ENCODE results near the gene ALK.
A peak's percentile ranks its signal among the peaks of the same experiment; 100 is the strongest.

The ALK gene

DNA sequence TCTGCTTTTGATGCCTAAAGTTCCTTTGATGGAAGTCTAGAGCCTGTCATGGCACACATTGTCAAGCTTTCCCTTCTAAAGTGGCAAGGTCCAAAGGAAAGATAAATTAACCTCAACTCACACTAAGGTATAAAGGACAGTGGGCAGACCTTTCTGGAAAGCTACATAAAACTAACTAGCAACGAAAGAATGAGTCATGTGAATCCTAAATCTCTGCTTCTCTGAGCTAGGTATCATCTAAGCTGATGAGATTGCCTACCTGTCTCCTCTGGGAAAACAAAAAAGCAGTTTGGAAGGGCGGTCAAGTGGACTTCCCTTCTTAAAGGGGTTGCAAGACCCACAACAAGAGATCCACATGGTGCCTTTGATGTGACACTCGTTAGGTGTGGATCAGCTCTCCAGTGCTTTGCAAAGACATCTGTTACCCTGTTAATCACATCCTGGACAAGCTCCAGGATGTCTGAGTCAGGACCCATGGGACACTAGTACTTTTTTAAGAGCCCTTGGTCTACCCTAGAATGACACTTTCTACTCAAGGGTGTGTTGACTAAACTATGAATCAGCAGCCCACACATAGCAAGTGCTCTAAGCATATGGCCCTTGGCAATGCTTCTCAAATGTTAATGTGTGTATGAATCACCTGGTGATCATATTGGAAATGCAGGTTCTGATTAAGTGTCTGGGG is 173.5 kb downstream of the ALK start:
- TF ChIP-seq, protein P1, sequence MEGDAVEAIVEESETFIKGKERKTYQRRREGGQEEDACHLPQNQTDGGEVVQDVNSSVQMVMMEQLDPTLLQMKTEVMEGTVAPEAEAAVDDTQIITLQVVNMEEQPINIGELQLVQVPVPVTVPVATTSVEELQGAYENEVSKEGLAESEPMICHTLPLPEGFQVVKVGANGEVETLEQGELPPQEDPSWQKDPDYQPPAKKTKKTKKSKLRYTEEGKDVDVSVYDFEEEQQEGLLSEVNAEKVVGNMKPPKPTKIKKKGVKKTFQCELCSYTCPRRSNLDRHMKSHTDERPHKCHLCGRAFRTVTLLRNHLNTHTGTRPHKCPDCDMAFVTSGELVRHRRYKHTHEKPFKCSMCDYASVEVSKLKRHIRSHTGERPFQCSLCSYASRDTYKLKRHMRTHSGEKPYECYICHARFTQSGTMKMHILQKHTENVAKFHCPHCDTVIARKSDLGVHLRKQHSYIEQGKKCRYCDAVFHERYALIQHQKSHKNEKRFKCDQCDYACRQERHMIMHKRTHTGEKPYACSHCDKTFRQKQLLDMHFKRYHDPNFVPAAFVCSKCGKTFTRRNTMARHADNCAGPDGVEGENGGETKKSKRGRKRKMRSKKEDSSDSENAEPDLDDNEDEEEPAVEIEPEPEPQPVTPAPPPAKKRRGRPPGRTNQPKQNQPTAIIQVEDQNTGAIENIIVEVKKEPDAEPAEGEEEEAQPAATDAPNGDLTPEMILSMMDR (conservative IDR thresholded peaks at IDR 0.05; ENCODE audit: control insufficient read depth, insufficient read depth, low read depth, low read length) = no peak
- H3K4me3 ChIP-seq (ENCODE audit: control insufficient read depth, low read depth, low read length) = no peak overlapping the region
- peak; percentile 100 for DNase-seq (ENCODE audit: low read depth)

DNA sequence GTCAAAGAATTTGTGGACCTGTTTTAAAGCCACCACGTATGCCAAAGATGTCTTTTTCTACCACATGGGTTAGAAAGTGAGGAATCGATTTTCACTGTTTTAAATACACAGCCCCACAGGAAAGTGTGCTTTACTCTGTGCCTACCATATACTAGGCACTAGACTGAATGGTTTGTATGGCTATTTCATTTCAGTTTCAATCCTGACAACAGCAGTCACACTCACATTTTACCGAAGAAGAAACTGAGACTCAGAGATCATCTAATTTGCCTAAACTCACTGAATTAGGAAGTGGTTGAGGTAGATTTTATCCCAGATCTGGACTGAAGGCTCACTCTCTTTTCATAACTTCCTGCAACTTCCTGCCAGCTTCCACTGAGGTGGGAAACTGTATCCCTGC is 176.4 kb downstream of the ALK start:
- TF ChIP-seq, protein P1 (conservative IDR thresholded peaks at IDR 0.05; ENCODE audit: control insufficient read depth, insufficient read depth, low read depth, low read length) = no peak
- DNase-seq (ENCODE audit: low read depth) = no peak
- no peak overlapping the region for H3K4me3 ChIP-seq (ENCODE audit: control insufficient read depth, low read depth, low read length)

- no peak overlapping the region for H3K4me3 ChIP-seq (ENCODE audit: control insufficient read depth, low read depth, low read length)
- DNase-seq (ENCODE audit: low read depth) = no peak
- TF ChIP-seq, protein P1 (conservative IDR thresholded peaks at IDR 0.05; ENCODE audit: control insufficient read depth, insufficient read depth, low read depth, low read length) = no peak
These were observed 177.9 kb downstream of the ALK start for GRCh38 chr2:29743516-29743915.

- DNase-seq (ENCODE audit: low read depth) = no peak
- TF ChIP-seq, protein P1 (conservative IDR thresholded peaks at IDR 0.05; ENCODE audit: control insufficient read depth, insufficient read depth, low read depth, low read length) = no peak
These were observed 178.7 kb downstream of the ALK start for GRCh38 chr2:29742656-29743055.

DNA sequence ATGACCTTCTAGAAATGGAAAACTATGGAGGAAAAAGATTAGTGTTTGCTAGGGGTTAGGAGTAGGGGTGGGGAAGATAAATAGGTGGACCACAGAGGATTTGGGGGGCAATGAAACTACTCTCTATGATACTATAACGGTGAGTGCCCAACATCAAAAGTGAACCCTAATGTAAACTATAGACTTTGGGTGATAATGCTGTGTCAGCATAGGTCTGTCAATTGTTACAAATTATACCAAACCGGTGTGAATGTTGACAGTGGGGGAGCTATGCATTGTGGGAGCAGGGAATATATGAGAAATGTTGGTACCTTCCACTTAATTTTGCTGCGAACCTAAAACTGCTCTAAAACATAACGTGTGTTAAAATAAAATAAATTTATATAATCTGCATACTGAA is 180.3 kb downstream of the ALK start:
- TF ChIP-seq, protein P1 (conservative IDR thresholded peaks at IDR 0.05; ENCODE audit: control insufficient read depth, insufficient read depth, low read depth, low read length) = no peak
- DNase-seq (ENCODE audit: low read depth) = no peak
- H3K4me3 ChIP-seq (ENCODE audit: control insufficient read depth, low read depth, low read length) = no peak overlapping the region

More at GRCh38 chr2:29742656-29743055, 178.7 kb downstream of the ALK start:
- H3K4me3 ChIP-seq (ENCODE audit: control insufficient read depth, low read depth, low read length) = no peak overlapping the region

GRCh38 chr2:29733965-29734364 is 187.4 kb downstream of the ALK start:
- no peak for DNase-seq (ENCODE audit: low read depth)
- H3K4me3 ChIP-seq (ENCODE audit: control insufficient read depth, low read depth, low read length) = no peak overlapping the region
- TF ChIP-seq, protein P1 (conservative IDR thresholded peaks at IDR 0.05; ENCODE audit: control insufficient read depth, insufficient read depth, low read depth, low read length) = no peak
